AG08395 (cell line): ENCODE measurements around the gene CMYA5.
"Not testable (repeated sequence)": the region's sequence is repeated elsewhere in the genome, so short reads cannot be mapped to it uniquely, and the experiment has no call there.

Source experiments
- DNase-seq: peaks from one replicate; pipeline ENCODE4 v3.0.0; 2012; ENCODE audit warnings: mixed read lengths, low spot score

The CMYA5 gene

DNA sequence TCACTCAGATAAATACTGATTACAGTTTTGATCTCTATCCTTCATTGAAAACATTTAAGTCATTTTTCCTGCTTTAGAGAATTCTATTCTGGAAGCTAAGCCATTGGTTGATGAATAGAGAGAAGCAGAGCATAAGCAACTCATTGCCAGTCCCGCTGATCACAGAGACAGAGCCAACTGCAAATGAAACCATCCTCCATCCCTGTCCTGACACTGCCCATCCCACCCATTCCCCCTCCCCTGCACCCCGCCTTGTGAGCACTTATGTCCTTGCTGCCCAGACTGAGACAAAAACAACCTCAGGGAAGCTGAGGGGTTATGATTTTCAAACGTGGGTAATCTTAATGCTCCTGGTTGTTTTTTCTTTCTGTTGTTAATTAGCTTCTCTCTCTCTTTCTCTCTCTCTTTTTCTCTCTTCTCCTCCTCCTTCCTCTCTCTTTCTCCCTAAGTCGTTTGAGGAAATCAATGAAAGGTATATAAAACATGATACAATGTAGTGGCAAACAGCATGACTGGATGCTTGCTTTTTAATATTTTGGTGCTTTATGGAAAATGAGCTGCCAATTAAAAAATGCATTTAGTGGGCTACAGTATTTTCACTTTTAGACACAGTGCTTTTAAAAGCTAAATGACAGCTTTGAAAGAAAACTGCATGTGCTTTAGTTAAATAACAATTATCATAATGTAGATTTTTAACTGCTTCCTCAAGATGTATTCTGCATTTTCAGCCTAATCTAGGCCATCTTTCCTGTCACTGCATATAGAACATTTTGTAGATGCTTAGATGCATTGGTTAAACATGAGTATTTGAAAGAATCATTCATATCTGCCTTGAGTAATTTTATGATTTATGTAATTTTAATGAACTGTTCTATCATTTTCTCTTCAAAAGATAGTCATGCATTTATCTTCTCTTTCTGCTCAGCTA lies 57.3 kb downstream of the CMYA5 start:
- no peak for DNase-seq

DNA sequence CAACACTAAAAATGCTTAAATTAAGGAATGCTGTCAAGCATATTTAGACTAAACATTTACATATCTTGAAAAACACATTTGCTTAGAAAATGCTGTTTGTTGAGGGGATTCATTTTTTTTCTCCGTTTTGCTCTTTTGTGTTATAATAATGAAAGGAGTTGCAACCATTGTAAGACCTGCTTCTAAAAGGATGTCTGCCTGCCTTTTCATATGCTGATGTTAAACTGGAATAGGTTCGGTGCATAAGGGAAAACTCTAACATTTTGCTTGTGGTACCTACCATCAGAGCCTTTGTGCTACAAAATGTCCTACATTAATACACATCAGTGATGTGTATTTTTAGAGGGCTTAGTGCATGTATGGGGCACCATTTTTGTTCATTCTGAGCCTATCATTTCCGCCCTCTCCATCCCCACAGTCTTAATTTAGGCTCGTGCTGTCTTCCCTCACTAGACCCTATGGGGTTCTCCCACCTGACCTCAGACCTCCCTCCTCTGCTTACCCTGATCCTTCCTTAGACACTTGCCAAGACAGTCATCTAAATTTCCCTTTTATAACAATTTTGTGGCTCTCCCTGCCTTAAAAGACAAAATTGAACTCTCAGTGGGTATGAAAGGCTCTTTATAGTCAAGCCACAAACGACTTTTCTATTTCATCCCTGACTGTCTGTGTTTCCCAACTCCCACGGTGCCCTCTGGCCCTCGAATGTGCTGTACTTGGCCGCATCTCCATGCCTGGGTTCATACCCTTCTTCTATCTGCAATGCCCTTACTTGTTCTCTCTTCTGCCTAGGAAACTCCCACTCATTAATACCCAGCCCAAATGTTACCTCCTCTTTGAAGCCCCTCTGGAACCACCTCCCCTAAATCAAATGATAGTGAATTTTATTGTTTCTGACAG lies 61.2 kb downstream of the CMYA5 start:
- DNase-seq, result no peak

DNA sequence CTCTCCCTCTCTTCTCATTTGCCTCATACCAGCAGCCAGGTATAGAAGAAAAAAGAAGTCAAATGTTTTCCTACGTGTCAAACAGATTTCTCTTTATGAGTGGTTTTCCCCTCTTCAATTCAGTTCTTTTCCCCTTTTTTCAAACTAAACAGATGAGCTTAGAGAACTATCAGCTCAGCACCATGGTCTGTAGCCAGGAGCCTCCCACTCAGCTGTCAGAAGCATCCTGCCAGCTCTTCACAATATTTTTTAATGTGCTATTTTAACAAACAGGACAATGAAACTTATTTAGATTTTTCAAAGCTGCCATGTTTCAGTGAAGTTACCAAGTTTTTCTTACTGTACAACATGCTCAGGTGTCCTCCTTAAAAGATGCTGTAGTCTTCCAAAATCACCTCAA lies 63.5 kb downstream of the CMYA5 start:
- no peak for DNase-seq

DNA sequence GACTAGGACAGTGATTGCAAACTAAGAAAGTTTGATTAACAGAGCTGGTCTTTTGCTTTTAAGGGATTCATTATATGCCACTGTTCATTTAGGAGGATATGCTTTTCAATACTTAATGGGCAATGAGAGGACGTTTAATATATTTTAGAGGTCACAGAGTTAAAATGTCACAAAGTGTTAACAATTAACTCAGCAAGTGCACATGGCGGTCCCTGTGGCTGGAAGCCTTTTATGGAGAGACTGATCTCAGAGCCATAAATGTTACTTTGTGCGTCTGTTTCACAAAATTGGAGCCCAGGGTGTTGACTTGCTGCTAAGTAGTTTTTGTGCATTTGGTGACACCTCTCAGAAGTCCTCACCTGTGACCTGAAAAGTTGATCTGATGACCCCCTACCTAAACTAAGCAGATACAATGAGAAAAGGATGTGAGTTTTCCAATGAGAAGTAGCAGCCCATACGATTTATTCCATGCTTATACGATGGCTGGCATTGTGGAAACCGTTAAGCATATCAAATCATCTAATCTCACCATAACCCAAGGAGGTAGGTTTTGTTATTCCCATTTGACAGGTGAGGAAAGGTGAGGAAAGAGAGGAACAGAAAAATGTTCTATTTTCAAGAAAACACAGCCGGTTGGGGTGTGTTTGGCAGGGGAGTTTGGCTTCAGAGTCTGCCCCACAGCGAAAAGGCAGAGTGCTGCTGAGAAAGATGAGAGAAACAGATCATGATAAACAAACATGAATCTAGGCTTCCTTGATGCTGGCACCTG lies 64.4 kb downstream of the CMYA5 start:
- DNase-seq, result no peak

DNA sequence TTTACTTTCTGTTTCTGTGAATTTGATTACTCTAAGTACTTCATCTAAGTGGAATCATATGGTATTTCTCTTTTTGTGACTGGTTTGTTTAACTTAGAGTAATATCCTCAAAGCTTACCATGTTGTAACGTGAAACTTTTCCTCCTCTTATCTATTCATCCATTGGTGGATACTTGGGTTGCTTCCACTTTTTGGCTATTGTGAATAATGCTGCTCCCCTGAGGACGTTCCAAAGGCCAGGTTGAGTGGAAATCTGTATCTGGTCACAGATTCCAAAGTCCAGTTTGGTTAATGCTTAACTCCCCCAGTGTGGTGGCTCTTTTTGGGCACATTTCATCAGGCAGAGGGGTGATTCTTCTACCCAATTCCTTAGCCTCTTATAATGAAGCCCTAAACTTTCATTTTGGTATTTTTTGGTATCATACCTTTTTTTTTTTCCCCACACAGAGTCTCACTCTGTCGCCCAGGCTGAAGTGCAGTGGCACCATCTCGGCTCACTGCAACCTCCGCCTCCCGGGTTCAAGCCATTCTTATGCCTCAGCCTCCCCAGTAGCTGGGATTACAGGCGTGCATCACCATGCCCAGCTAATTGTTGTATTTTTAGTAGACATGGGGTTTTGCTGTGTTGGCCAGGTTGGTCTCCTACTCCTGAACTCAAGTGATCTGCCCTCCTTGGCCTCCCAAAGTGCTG lies 65.4 kb downstream of the CMYA5 start:
- no peak for DNase-seq

DNA sequence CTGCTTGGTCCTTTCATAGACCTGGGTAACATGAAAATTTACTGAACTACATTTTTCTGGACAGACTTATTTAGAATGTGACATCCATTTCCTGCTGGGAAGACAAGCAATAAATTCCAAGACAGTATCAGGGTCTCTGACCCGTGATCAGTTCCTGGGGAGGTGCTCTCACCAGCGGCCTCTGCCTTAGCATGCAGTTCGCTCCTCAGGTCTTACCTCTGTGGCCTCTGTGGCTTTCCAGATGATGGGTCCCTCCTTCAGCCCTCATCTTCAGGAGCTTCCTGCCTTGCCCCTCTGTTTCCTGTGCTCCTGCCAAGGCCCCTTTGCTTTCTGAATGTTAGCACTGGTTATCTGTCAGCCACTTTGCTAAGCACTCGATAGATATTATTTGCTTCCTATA lies 66.4 kb downstream of the CMYA5 start:
- DNase-seq, result no peak

DNA sequence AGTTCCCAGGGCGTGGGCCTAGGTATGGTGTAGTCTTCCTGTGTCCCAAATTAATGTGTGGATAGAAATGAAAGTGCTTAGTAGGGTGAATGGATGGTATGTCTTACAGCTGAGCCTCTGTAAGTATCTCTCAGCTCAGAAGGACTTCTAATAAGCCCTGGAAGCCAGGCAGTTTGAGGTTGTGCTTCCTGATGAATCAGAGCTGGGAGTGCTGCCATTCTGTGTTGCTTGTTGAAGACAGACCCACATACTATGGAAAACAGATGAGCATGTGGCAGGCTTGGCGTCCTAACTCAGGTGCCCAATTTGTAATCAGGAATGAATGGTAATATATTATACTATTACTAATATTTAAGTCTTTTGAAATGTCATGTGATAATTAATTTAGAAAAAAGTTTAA lies 69.8 kb downstream of the CMYA5 start:
- peak; percentile 90 for DNase-seq

DNA sequence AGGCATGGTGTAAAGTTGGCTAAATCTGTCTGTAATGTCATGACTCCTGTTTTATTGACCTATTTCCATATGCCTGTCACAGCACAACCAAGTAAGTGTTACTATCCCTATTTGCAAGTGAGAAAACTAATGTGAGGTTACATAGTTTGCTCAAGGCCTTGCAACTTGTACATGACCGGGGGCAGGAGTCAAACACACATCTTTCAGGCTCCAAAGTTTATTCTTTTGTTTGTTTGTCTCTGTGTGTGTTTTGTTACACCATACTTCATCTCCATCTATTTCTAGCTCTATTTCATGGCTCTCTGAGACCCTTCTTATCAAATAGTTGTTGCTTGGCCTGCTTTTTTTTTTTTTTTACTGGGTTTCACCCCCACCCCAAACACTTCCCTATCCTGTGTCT lies 70.2 kb downstream of the CMYA5 start:
- no peak for DNase-seq

DNA sequence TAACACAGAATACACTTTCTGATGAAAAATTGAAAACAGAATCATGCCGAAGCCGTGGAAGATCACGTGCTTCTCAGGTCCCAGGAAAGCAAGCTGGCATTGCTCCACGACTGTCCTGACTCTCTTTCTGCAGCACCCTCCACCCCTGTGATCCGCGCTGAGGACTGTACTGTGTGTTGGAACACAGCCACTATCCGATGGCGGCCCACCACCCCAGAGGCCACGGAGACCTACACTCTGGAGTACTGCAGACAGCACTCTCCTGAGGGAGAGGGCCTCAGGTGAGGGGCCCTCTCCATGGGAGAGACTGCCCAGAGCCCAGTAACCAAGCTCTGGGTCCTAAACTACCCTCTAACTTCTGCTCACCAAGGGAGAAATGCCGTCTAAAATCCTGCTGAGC lies 73.3 kb downstream of the CMYA5 start:
- DNase-seq, result no peak

DNA sequence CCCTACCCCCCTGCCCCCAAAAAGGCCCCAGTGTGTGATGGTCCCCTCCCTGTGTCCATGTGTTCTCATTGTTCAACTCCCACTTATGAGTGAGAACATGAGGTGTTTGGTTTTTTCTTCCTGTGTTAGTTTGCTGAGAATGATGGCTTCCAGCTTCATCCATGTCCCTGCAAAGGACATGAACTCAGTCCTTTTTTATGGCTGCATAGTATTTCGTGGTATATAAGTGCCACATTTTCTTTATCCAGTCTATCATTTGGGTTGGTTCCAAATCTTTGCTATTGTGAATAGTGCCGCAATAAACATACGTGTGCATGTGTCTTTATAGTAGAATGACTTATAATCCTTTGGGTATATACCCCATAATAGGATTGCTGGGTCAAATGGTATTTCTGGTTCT lies 74.5 kb downstream of the CMYA5 start:
- not testable (repeated sequence) for DNase-seq

DNA sequence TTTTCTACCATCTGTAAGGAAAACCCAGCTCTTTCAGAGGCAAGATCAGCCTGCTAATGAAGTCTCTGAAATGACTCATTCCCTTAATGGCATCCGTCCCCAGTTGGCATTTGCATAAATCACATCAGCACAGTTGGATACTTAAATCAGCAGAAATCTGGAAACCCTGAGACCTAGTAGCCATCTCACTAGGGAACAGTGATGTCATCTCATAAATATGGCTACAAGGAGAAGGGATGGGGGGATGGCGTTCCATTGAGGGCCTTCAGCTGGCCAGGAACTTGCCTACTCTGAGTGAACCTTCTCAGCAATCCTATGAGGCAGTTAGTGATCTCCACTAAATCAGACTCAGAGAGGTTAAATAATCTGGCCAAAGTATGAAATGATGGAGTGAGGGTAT lies 81.8 kb downstream of the CMYA5 start:
- DNase-seq, result peak; percentile 94

DNA sequence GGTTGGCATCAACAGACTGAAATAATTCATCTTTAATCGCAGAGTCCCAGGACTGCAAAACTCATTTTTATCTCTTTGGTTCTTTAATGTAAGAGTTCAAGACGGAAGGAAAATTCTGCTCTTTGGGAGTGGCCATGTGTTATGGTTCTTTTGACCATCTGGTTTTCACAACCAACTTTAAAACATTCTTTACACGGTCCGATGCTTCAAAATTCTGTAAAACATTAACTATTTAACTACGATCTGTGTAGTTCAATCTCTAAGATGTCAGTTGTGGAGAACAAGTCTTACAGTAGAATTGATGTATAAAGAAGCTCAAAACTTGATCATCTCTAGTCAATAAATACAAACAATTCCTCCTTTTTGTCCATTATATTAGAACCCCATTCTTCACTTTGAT lies 83.0 kb downstream of the CMYA5 start:
- no peak for DNase-seq

DNA sequence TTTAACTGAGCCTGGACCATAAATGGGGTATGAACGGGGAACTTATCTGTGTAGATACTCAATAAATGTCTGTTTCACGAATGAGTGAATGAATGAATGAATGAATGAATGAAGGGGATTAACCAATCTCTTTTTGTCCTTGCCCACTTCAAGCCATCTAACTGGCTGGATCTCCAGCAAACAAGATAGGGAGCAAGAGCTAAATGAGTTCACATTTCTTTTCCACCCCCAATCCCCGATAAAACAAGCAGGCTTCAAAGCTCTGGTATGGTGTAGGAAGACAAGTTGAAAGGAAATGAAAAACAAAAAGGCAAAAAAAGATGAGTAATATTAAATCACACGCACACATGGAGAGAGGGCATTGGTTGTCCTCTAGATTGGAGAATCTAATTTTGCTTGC lies 84.0 kb downstream of the CMYA5 start:
- no peak for DNase-seq

DNA sequence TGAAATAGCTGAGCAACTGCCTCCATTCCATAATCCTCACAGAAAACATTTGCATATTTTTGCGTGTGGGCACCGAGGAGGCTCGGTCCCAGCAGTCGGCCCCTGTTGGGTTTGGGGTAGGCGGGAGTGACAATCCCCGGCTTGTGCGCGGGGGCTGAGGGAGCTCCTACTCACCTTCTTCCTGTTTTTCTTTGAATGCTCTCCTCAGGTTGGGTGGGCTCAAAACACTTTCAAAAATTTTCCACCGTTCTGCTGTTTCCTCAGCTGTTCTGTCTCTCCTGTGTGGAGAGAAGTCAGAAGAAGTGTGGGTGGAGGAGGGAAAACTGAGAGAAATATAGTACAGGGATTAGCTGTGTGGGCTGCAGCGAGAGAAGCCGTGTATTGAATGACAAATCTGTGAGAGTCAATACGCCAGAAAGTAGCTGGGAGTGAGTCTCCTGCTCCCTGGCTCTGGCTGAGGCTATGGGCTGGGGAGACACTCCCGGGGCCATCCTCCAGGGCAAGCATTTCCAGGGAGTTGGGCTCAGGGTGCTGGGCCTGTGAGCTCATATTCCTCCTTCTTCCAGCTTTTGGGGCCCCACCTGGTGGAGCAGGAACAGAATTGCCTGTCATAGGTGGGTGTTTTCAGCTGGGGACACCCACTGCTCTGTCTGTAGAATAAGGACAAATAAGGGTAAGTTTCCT lies 84.7 kb downstream of the CMYA5 start:
- DNase-seq, result peak; percentile 31

DNA sequence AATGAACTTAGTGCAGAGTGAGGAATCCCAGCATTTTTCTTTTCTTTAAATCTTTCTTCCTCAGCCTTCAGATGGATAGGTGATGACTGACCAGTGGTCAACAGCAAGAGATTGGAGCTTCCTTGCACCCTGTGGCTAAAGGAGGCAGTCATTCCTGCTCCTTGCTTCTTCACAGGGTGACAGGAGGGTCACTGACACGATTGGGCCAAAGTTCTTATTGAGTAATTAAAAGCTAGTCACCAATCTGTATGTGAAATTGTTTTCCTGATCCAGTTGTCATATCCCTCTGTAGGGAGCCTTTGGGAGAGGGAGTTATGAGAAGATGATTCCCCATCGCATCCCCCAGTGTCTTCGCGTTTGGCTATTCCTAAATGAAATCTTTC lies 85.2 kb downstream of the CMYA5 start:
- no peak for DNase-seq

DNA sequence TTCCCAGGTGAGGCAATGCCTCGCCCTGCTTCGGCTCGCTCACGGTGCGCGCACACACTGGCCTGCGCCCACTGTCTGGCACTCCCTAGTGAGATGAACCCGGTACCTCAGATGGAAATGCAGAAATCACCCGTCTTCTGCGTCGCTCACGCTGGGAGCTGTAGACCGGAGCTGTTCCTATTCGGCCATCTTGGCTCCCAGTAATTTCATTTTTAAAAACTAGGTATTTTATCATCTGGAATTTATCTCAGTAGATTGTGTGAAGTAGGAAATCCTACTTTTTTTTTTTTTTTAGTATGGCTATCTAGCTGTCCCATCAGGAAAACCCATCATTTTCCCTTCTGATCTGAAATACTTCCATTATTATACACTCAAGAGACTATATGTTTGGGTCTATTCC lies 95.1 kb downstream of the CMYA5 start:
- DNase-seq, result not testable (repeated sequence)

DNA sequence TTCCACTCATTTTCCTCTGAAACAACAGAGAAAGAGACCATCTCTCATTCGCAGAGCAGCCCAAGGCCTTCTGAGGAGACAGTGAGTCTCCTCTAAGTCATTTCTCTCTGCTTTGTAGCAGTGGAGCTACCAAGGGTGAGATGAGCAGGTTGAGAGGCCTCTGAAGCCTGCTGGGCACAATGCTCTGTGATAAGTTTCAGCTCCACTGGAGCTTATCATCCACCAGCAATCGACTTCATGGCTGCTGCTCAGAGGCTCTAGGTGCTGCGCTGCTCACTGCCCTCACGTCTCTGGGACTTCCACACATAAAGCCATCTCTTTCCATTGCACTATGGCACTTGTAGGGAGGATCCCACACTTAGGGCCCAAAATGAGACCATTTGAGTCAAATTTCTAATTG lies 96.3 kb downstream of the CMYA5 start:
- DNase-seq, result no peak

DNA sequence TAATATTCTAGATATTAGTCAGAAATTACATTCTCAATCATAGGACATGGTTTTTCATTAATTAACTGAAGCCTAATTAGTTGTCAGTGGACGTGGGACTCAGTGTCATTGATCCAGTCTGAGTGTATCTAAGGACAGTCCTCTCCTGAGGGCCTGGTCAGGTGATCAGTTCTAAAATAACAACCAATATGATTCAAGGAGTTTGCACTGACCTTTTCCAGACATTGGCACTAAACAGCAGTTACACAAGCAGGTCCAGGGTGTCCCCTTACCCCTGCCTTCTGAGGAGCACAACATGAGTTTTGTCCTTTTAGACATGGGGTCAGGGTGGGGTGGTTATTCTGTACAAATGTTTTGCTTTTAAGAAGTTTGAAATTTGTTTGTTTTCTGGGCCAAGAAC lies 97.8 kb downstream of the CMYA5 start:
- DNase-seq, result no peak

DNA sequence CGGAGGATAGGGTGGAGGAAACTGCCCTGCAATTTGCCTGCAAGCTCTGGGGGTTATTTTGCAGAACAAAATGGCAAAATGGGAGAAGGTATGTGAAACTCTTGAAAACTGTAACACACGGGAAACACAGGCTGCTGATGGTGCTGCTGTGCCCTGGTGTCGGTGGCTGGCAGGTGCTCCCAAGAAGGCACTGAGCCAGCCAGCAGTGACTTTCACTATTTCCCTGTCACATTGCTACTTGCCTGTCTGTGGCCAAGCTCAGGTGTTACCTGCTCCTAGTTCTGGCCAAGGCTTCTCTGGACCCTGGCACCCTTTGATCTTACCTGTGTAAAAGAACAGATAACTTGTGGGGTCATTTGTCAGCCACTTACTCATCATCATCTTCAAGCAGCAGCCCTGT lies 102.2 kb downstream of the CMYA5 start:
- no peak for DNase-seq

DNA sequence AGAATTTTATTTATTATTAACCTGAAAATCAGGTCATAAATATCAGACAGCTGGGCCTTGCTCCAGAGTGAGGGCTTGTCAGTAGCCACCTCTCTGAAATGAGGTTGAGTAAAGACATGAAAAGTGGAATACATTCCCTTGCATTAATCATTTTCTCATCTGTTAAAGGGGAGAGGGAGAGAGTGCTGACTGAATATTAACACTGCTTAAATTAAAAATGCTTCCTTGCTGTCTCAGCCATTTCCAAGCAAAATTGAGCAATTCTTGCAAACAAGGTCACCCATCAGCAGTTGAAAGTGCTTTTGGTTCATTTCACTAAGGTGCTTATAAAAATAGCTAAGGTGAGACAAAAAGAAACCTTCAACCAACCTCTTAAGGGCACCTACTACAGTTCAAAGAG lies 102.8 kb downstream of the CMYA5 start:
- DNase-seq, result no peak

DNA sequence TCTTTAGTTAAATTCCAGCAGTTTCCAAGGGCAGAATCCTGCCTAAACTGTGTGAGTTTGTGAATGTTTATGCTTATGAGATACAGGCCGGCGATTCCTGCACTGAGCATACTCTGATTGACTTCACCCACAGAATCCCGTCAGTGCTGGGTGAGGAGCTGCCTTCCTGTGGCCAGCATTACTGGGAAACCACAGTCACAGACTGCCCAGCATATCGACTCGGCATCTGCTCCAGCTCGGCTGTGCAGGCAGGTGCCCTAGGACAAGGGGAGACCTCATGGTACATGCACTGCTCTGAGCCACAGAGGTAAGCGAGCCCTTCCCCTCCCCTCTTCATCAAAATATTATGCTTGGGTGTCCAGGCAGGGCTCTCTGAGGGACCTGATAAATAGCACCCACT lies 103.7 kb downstream of the CMYA5 start:
- DNase-seq, result no peak
